NCI-H345 treated with DMSO at 0.1 percent for 48 hours (cell line): Measurements from ENCODE around the gene TEN1.
"Not testable (repeated sequence)": the region's sequence is repeated elsewhere in the genome, so short reads cannot be mapped to it uniquely, and the experiment has no call there.

Experiments
- DNase-seq: peaks from one replicate; lab custom pipeline; 2025; ENCODE audit not compliant: unreplicated experiment; lab: John Stamatoyannopoulos, UW

Gene TEN1

DNA sequence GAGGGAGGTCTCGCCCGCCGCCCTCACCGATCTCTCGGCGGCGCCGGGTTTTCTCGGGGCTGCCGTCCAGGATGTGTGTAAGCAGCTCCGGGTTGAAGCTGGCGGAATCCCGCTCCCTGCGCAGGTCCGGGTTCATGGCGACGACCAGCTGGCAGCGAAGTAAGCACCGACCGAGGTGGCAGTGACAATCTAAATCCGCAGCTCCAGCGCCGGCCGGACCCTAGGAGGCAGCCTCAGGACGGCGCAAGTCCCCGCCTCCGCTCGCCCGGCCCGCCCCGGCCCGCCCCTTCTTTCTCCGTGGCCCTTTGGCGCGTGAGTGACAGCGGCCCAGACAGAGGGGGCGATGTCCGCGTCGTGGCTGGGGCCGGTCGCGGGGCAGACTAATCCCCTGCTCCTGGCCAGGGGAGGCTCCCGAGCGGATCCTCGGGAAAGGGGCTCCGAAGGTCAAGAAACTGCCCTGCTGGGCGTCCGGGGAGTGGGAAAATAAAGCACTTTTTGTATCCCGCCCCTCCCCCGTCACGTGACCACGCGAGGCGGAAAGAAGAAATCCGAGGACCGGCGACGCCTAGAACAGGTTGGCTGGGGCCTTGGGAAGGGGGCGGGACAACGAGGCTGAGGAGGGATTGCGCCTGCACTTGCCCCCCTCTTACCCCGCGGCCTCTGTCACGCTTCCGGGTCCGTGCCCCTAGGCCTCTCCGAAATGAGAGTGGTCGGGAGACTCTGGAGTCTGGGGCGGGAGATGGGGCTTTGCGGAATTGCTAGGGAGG, at the start of gene TEN1, which contains the start of gene ACOX1:
TEN1 (plus strand) TSS at position 303 of the 767 bp plus-strand sequence. CDS start 6,953 bp downstream, outside the sequence.
ACOX1 (minus strand) TSS at position 229 of the 767 bp plus-strand sequence; CDS start at position 136, 93 bp downstream.
- peak; percentile 97 for DNase-seq

DNA sequence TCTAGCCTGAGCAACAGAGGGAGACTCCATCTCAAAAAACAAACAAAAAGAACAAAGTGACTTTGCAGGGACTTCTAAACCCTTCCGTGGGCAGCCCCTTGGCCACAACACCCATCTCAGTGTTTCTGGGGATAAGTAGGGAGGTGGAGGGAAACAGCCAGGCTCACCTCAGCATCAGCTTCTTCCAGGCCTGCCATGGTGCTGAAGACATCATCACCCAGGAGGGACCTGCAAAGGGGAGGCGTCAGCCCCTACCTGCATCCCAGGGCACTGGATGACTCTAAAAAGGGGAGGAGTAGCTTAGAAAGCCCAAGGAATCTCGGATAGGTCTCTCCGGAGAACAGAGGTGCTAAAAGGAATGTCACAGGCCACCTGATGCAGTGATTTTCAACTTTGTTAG, 48.0 kb upstream of the TEN1 start:
- DNase-seq = no peak

DNA sequence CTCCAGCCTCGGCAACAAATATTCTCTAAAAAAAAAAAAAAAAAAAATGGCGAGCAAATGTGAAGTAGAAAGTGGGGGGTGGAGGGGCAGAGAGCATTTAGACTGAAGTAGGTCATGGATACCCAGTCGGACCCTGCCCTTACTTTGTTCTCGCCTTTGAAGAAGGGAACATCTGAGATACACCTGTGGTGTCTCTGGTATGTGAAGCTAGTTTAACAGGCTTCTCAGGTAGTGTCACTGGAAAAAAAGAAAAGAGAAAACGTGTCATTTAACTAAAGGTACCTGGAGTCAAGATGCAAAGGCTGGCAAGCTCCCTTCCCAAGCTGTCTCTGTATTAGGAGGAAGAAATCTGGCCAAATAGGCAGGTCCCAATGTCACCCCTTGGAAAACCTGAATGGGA, 46.2 kb upstream of the TEN1 start:
- DNase-seq = no peak

DNA sequence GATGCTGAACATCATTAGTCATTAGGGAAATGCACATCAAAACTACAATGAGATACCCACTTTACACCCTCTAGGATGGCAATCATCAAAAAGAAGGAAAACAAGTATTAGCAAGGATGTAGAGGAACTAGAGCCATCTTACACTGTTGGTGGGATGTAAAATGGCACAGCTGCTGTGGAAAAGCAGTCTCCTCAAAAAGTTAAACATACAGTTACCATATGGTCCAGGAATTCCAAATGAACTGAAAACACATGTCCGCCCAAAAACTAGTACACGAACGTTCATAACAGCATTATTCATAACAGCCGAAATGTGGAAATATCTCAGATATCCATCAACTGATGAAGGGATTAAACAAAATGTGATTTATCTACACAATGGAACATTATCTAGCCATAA, 45.2 kb upstream of the TEN1 start:
- no peak for DNase-seq

DNA sequence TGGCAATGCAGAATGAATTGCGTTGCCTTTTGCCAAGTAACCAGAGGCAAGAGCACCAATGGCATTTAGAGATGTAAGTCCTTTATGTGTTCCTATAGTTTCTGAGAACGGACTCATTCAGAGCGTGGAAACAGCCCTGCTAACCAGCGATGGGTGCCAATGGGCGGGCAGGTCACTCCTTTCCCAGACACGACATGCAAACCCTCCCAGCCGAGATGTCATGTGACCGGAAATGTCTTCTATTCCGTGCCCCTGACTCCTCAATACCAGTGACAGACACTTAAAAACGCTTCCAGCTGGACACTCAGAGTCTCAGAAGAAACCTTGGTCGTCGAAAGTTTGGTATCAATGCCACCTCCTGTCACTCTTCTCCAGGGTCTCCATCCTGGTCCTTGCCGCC, 41.4 kb upstream of the TEN1 start:
- DNase-seq = no peak

DNA sequence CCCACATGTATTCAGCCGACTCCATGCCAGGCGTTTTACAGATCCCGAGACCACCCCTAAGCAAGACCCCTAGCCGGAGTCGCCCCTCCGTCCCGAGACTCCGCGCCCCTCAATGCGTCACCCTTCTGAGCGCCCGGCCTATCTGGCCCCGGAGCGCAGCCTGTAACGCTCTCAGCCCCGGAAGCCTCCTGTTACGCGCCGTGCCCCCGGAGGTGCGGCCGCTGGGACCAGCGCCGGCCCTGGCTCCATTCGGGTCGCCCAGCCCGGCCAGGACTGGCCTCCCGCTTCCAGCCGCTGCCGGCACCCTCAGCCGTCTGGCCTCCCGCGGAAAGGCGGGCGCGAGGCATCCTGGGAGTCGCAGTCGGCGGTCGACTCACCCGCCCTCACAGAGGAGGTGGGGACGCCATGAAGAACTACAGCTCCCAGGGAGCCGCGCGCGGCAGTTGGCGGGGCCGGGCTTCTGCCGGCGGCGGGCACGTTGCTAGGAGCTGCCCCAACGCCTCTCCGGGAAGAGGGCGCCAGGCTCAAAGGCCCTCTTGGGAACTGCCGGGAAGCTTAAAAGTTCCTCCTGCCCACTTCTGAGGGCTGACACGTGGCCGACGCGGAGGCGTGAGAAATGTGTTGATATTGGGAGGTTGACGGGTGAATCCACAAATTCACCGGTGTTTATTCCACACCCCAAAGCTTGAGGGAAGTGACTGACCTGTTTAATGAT, 38.2 kb upstream of the TEN1 start, which contains the start of gene FBF1:
FBF1 (minus strand) TSS at position 316 of the 715 bp plus-strand sequence. CDS start 2,893 bp downstream, outside the sequence.
- DNase-seq = peak; percentile 95

DNA sequence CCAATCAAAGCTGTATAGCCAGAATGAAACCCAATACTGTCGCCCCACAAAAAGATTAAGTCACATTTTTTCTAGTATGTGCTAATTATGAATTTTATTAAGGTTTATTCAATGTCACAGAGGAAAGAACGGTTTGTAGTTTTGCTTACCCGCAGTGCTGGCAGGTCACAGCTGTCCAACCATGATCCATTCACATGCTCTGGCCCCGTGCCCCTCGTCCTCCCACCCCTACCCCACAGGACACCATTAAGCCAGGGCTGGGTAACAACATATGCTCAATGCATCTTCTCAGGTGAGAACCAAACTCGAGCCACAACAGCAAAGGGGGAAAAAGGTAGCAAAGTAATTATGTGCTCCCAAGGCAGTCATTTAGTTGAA, 37.6 kb upstream of the TEN1 start:
- DNase-seq = no peak

GRCh38 chr17:75942473-75942872, 36.6 kb upstream of the TEN1 start:
- no peak for DNase-seq

- DNase-seq = no peak
Measured at GRCh38 chr17:75943491-75943890, 35.5 kb upstream of the TEN1 start.

GRCh38 chr17:75945211-75945610, 33.8 kb upstream of the TEN1 start:
- DNase-seq = no peak

GRCh38 chr17:75950421-75950820, 28.6 kb upstream of the TEN1 start:
- no peak for DNase-seq

DNA sequence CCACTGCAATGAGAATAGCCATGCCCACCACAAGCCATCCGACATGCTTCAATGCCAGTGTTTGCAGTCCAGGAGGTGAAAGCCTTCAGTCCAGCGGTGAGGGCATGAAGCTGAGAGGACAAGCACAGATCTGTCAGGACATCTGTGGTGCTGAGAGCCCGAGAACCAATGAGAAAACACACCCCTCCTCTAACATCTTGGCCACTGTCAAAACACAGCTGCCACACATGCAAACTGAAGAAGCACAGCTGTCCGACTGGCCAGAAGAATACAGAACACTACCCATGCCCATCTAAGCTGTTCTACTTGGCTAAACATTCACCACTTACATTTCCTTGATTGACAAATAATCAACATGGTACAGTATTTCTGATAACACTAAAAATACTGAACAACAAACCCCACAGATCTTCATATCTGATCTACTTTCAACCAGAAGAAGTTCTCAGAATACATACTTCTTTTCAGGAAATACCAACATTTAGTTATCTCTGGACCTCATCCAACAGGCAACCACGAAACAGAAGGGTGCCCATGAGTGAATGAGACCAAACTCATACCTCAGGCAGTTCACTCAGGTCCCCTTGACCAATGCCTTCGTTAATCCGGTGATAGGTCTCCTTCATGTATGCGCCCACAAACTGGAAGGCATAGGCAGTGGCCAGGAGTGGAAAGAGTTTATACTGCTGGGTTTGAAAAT, 28.0 kb upstream of the TEN1 start:
- DNase-seq = no peak

DNA sequence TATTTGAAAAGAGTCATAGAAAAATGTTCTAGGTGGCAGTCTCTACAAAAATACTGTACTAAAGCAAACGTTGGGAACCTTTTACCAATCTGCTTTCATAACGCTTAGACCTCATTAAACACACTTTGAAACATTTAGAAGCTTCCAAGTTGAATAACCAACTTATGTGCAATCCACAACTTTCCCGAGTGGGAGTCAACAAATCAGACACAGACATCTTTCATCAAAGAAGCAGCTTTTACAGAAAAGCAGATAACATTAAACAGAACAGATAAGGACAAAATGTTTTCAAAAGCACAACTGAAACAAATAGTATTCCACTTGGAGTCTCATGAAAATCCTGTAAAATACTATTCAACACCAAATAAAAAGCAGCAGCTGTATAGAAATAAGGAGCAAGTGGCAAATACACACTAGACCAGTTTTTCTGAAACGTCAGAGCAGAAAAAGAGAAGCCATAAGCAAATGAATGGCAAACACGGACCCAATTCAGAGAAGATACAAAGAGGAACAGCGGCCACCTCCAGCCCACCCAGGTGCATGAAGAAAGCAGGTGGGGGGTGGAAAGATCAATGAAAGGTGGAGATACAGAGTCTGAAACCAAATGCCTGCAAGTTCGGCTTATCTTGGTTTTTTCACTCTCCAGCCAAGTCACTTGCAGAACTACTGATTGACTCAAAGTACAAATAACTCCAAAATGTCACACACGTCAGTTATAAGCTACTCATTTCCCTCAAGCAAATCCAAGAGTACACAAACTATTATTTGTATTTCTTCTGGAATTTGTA, 19.8 kb upstream of the TEN1 start:
- no peak for DNase-seq

DNA sequence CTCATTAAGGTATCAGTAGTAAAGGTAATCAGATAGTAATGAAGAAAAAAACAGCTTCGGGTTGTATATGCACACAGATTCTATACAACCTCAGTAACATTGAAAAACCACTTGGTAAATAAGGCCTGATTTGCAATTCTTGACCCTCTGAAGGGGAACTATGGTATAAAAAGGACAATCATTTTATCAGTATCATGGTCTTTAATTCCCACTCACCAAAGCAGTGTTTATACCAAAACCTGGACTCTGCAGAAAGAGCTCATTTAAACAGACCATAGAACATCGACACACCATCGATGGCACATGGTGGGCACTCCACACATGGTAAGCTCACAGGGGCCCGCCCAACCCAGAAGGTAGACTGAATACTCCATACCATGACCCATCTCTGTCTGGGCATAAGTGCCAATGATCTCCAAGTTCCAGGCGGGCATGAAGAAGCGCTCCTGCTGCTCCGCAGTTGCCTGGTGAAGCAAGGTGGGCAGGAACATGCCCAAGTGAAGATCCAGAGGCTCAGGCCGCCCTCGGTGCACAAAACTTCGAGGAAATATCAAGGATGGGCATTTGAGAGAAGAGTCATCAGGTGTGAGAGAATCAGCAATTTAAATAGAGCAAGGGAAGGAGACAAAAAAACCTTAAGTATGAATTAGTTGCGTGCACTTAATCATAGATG, 19.1 kb upstream of the TEN1 start:
- no peak for DNase-seq

- no peak for DNase-seq
Measured at GRCh38 chr17:75965468-75965867, 13.6 kb upstream of the TEN1 start.

DNA sequence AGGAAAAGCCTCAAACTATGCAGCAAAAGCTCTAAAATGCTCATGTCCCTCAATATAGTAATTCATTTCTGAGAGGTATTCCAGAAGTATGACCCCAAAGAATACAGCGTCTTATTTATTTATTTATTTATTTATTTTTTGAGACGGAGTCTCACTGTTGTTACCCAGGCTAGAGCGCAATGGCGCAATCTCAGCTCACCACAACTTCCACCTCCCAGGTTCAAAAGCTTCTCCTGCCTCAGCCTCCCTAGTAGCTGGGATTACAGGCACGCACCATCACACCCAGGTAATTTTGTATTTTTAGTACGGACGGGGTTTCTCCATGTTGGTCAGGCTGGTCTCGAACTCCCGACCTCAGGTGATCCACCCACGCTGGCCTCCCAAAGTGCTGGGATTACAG, 10.0 kb upstream of the TEN1 start:
- not testable (repeated sequence) for DNase-seq

DNA sequence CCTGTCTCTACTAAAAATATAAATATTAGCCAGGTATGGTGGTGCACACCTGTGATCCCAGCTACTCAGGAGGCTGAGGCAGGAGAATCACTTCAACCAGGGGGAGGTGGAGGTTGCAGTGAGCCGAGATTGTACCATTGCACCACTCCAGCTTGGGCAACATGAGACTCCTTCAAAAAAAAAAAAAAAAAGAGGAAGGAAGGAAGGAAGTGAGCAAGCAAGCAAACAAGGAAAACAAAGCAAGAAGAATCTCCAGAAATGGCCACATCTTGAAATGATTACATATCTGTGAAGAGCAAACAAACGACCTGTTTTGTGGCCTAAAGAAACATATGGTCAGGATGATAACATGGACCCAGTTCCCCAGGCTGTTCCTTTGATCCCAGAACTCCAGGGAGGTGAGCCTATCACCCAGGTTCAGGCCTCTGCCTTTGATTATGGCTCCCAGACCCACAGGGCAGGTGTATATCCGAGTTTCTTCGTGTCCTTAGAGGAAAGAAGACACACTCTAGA, 9.0 kb upstream of the TEN1 start:
- DNase-seq = no peak

DNA sequence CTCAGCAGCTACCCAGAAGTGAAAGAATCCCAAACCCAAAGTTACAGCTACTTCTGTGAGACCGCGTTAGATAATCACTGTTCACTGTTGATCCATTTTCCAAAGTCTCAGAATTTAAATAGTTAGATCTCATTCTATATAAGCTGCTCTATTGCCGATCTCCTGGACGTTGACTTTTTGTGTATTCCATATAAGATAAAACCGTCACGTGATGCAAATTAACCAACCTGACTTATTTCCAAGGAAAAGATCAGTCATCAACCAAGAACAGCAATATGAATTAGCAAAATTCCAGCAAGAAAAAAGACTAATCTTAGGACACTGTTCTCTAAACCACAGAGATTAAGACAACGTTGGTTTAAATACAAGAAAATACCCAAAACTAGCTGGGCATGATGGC, 8.4 kb upstream of the TEN1 start:
- no peak for DNase-seq

DNA sequence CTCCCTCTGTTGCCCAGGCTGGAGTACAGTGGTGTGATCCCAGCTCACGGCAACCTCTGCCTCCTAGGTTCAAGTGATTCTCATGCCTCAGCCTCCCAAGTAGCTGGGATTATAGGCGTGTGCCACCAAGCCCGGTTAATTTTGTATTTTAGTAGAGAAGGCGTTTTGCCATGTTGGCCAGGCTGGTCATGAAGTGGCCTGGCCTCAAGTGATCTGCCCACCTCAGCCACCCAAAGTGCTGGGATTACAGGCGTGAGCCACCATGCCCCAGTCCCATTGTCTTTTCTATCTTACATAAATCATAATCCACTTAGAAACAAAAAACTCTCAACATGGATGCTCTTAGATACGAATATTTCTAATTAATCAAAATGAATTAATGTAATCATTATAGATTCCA, 3.9 kb upstream of the TEN1 start:
- DNase-seq = not testable (repeated sequence)

- DNase-seq = no peak
Measured at GRCh38 chr17:75975757-75976174, 3.3 kb upstream of the TEN1 start.
